H9 (cell line): Measurements from ENCODE around the gene NAPG. TPM values are rescaled to one million over a fixed set of nuclear protein-coding genes. Genes with fewer than 3 reads are reported as not detected.

ENCODE experiments used
- DNase-seq: peaks from one replicate; pipeline ENCODE4 v3.0.0-alpha.2; 2017
- H2AFZ ChIP-seq: one replicate; pipeline ENCODE4 v1.6.1; 2013; ENCODE audit warnings: mild to moderate bottlenecking, low read length, control low read depth, moderate library complexity
- H2AK5ac ChIP-seq: 2 replicates; pipeline ENCODE4 v1.6.1; 2013; ENCODE audit warnings: low read length, control low read depth, mixed read lengths; ENCODE audit not compliant: insufficient read length
- H2BK120ac ChIP-seq: one replicate; pipeline ENCODE4 v1.6.1; 2013; ENCODE audit warnings: low read depth, mild to moderate bottlenecking, low read length, control low read depth, inconsistent platforms; ENCODE audit not compliant: poor library complexity, severe bottlenecking
- H2BK12ac ChIP-seq: 2 replicates; pipeline ENCODE4 v1.6.1; 2013; ENCODE audit warnings: low read length, control low read depth, mixed read lengths, low read depth; ENCODE audit not compliant: insufficient read length
- H2BK15ac ChIP-seq: 2 replicates; pipeline ENCODE4 v1.6.1; 2013; ENCODE audit warnings: low read depth, low read length, control low read depth
- H2BK20ac ChIP-seq: one replicate; pipeline ENCODE4 v1.6.1; 2013; ENCODE audit warnings: low read depth, mild to moderate bottlenecking, low read length, control low read depth, inconsistent platforms; ENCODE audit not compliant: poor library complexity, severe bottlenecking
- H2BK5ac ChIP-seq: 2 replicates; pipeline ENCODE4 v1.6.1; 2013; ENCODE audit warnings: low read length, control low read depth, mixed read lengths; ENCODE audit not compliant: insufficient read length
- H3K14ac ChIP-seq: 2 replicates; pipeline ENCODE4 v1.6.1; 2013; ENCODE audit warnings: low read length, control low read depth; ENCODE audit not compliant: insufficient read depth
- H3K18ac ChIP-seq: 2 replicates; pipeline ENCODE4 v1.6.1; 2013; ENCODE audit warnings: low read depth, mild to moderate bottlenecking, mixed read lengths, low read length, control low read depth; ENCODE audit not compliant: insufficient read length
- H3K23ac ChIP-seq: 2 replicates; pipeline ENCODE4 v1.6.1; 2013; ENCODE audit warnings: low read length, control low read depth, mixed read lengths, low read depth; ENCODE audit not compliant: insufficient read length
- H3K23me2 ChIP-seq: 2 replicates; pipeline ENCODE4 v1.6.1; 2013; ENCODE audit warnings: low read depth, mild to moderate bottlenecking, mixed read lengths, low read length, control low read depth; ENCODE audit not compliant: insufficient read length, poor library complexity, severe bottlenecking
- H3K27ac ChIP-seq: 2 replicates; pipeline ENCODE4 v1.5.1; 2013; ENCODE audit warnings: low read length, control low read depth, mixed read lengths, low read depth; ENCODE audit not compliant: insufficient read length
- H3K27me3 ChIP-seq: 2 replicates; pipeline ENCODE4 v1.6.1; 2013; ENCODE audit warnings: low read length, control low read depth, inconsistent platforms; ENCODE audit not compliant: insufficient read depth
- H3K4ac ChIP-seq: 2 replicates; pipeline ENCODE4 v1.6.1; 2013; ENCODE audit warnings: low read depth, mild to moderate bottlenecking, control low read depth, inconsistent platforms, low read length, moderate library complexity
- H3K4me1 ChIP-seq: 2 replicates; pipeline ENCODE4 v1.6.1; 2013; ENCODE audit warnings: low read length, control low read depth, inconsistent platforms; ENCODE audit not compliant: insufficient read depth
- H3K4me2 ChIP-seq: 2 replicates; pipeline ENCODE4 v1.6.1; 2013; ENCODE audit warnings: low read length, control low read depth, mixed read lengths; ENCODE audit not compliant: insufficient read length, insufficient read depth
- H3K56ac ChIP-seq: 2 replicates; pipeline ENCODE4 v1.6.1; 2013; ENCODE audit warnings: low read depth, mild to moderate bottlenecking, mixed read lengths, low read length, control low read depth; ENCODE audit not compliant: insufficient read length
- H3K79me1 ChIP-seq: 2 replicates; pipeline ENCODE4 v1.6.1; 2013; ENCODE audit warnings: low read depth, mild to moderate bottlenecking, moderate library complexity, low read length, control low read depth, inconsistent platforms; ENCODE audit not compliant: insufficient read depth, poor library complexity, severe bottlenecking
- H3K79me2 ChIP-seq: 2 replicates; pipeline ENCODE4 v1.6.1; 2013; ENCODE audit warnings: low read length, control low read depth, inconsistent platforms; ENCODE audit not compliant: insufficient read depth
- H3K9ac ChIP-seq: 2 replicates; pipeline ENCODE4 v1.6.1; 2013; ENCODE audit warnings: low read length, control low read depth, mixed read lengths; ENCODE audit not compliant: insufficient read length; ENCODE audit errors: extremely low read depth
- H3K9me3 ChIP-seq: one replicate; pipeline ENCODE4 v1.6.1; 2013; ENCODE audit warnings: low read depth, low read length, inconsistent platforms; ENCODE audit not compliant: control insufficient read depth
- H3T11ph ChIP-seq: one replicate; pipeline ENCODE4 v1.6.1; 2013; ENCODE audit warnings: mild to moderate bottlenecking, low read length, control low read depth, inconsistent platforms
- H4K20me1 ChIP-seq: one replicate; pipeline ENCODE4 v1.6.1; 2013; ENCODE audit not compliant: control insufficient read depth, insufficient read length, insufficient read depth
- H4K5ac ChIP-seq: 2 replicates; pipeline ENCODE4 v1.6.1; 2013; ENCODE audit warnings: low read depth, mild to moderate bottlenecking, mixed read lengths, low read length, control low read depth; ENCODE audit not compliant: insufficient read length
- H4K8ac ChIP-seq: replicated peaks from 2 replicates; pipeline ENCODE4 v1.6.1; 2013; ENCODE audit warnings: low read length, control low read depth, mixed read lengths, low read depth; ENCODE audit not compliant: insufficient read length
- H4K91ac ChIP-seq: 2 replicates; pipeline ENCODE4 v1.6.1; 2013; ENCODE audit warnings: low read depth, mild to moderate bottlenecking, moderate library complexity, mixed read lengths, low read length, control low read depth; ENCODE audit not compliant: insufficient read length
- H3K27ac Mint-ChIP-seq, 3 experiments: 2 replicates in 2 of 3; 3 replicates in 1 of 3; pipeline ENCODE4 v1.8.0; 2020 to 2021; ENCODE audit warnings: mixed read lengths in 3 of 3, mild to moderate bottlenecking in 1 of 3, moderate library complexity in 1 of 3
- H3K27me3 Mint-ChIP-seq: 2 replicates; pipeline ENCODE4 v1.8.0; 2021; ENCODE audit warnings: low read depth, mild to moderate bottlenecking, moderate library complexity, mixed read lengths
- H3K36me3 Mint-ChIP-seq, 3 experiments: 2 replicates in 2 of 3; 3 replicates in 1 of 3; pipeline ENCODE4 v1.8.0; 2020 to 2021; ENCODE audit warnings: low read depth in 3 of 3, mixed read lengths in 3 of 3; ENCODE audit not compliant: insufficient read depth in 1 of 3
- H3K4me1 Mint-ChIP-seq, 2 experiments: 2 replicates each; pipeline ENCODE4 v1.8.0; 2020; ENCODE audit warnings: mixed read lengths in 2 of 2
- H3K4me3 Mint-ChIP-seq, 2 experiments: 2 replicates in 1 of 2; 3 replicates in 1 of 2; pipeline ENCODE4 v1.8.0; 2020 to 2021; ENCODE audit warnings: mild to moderate bottlenecking in 2 of 2, mixed read lengths in 2 of 2, moderate library complexity in 1 of 2
- H3K9me3 Mint-ChIP-seq, 2 experiments: 2 replicates in 1 of 2; 3 replicates in 1 of 2; pipeline ENCODE4 v1.8.0; 2020; ENCODE audit warnings: mild to moderate bottlenecking in 2 of 2, mixed read lengths in 2 of 2, moderate library complexity in 1 of 2
- WGBS: extraction: QIAGEN DNeasy Blood & Tissue Kit; methylation state at CpG from one replicate; pipeline ENCODE4 v1.1.7; 2013; ENCODE audit warnings: missing lambda C conversion rate, low lambda C conversion rate, mixed read lengths; ENCODE audit not compliant: insufficient read length; ENCODE audit errors: extremely low coverage; 5-methylcytosine and 5-hydroxymethylcytosine counted together
- total RNA-seq: library from RNA; stranded (reverse); gene quantifications from 2 replicates; pipeline ENCODE4 v1.2.1, GENCODE V29; 2021
- TF ChIP-seq, protein P1 (sequence below): fragments of 200-600 bp; sonication (generic); conservative IDR thresholded peaks from 3 replicates; pipeline ENCODE4 v1.8.0; 2021; ENCODE audit warnings: antibody characterized with exemption, mild to moderate bottlenecking

NAPG gene
- total RNA-seq, 1 experiment from 2014 or later: 30.9 TPM

GRCh38 chr18:10560452-10561045, 34.7 kb downstream of the NAPG start:
- Histone ChIP-seq H3K23ac (no peak overlapping the region), H3K79me1 (no peaks in the 10 kb centered on the region), H2BK15ac (no peak overlapping the region), H3K4me1 (no peaks in the 10 kb centered on the region), H3K14ac (peak overlapping the region; percentile 3; the same call in 1 of the 2 replicates), H3K9ac (no peak overlapping the region), H3K56ac (no peak overlapping the region), H2AK5ac (no peak overlapping the region), H3K27ac (no peak overlapping the region), H3K27me3 (no peaks in the 10 kb centered on the region), H4K20me1 (no peaks in the 10 kb centered on the region), H3K18ac (no peak overlapping the region), H2BK120ac (no peak overlapping the region), H3K9me3 (peaks cover 10% of the 10 kb centered on the region), H2BK12ac (no peak overlapping the region), H3T11ph (no peak overlapping the region), H3K4ac (no peak overlapping the region), H4K91ac (no peak overlapping the region), H3K79me2 (no peaks in the 10 kb centered on the region), H2BK5ac (no peak overlapping the region), H4K5ac (no peak overlapping the region), H2BK20ac (no peak overlapping the region), H2AFZ (no peak overlapping the region), H3K4me2 (peak overlapping the region; percentile 12), H3K23me2 (no peaks in the 10 kb centered on the region), H4K8ac (no peak overlapping the region)
- TF ChIP-seq, protein P1, sequence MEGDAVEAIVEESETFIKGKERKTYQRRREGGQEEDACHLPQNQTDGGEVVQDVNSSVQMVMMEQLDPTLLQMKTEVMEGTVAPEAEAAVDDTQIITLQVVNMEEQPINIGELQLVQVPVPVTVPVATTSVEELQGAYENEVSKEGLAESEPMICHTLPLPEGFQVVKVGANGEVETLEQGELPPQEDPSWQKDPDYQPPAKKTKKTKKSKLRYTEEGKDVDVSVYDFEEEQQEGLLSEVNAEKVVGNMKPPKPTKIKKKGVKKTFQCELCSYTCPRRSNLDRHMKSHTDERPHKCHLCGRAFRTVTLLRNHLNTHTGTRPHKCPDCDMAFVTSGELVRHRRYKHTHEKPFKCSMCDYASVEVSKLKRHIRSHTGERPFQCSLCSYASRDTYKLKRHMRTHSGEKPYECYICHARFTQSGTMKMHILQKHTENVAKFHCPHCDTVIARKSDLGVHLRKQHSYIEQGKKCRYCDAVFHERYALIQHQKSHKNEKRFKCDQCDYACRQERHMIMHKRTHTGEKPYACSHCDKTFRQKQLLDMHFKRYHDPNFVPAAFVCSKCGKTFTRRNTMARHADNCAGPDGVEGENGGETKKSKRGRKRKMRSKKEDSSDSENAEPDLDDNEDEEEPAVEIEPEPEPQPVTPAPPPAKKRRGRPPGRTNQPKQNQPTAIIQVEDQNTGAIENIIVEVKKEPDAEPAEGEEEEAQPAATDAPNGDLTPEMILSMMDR: peak; percentile 88
- WGBS: no CpG with 5 or more reads among the region's 17 CpGs
- no peaks in the 10 kb centered on the region; the same call in none of the 2 replicates for H3K27me3 Mint-ChIP-seq
- peaks cover 26 to 29% (median 27%) of the 10 kb centered on the region in 3 experiments for H3K36me3 Mint-ChIP-seq
- DNase-seq: peak; percentile 82
- H3K27ac Mint-ChIP-seq: no peak overlapping the region
- peaks cover 8 to 10% of the 10 kb centered on the region in 2 experiments for H3K4me1 Mint-ChIP-seq
- peaks cover 10 to 12% of the 10 kb centered on the region in 2 experiments for H3K9me3 Mint-ChIP-seq
- peak overlapping the region in 1 of 2 experiments; percentile 41; a peak in 2 of 5 replicates for H3K4me3 Mint-ChIP-seq
